NCI-H2227 (cell line): ENCODE measurements around the gene NDRG4.
"Not testable (repeated sequence)": the region's sequence is repeated elsewhere in the genome, so short reads cannot be mapped to it uniquely, and the experiment has no call there.

Experiments used
- DNase-seq: peaks from one replicate; lab custom pipeline; 2025; ENCODE audit not compliant: unreplicated experiment; lab: John Stamatoyannopoulos, UW

The NDRG4 gene

GRCh38 chr16:58464916-58465731, 34.8 kb upstream of the NDRG4 start:
- peak; percentile 34 for DNase-seq

- DNase-seq, result no peak
Measured at GRCh38 chr16:58465817-58466216, 34.1 kb upstream of the NDRG4 start.

DNA sequence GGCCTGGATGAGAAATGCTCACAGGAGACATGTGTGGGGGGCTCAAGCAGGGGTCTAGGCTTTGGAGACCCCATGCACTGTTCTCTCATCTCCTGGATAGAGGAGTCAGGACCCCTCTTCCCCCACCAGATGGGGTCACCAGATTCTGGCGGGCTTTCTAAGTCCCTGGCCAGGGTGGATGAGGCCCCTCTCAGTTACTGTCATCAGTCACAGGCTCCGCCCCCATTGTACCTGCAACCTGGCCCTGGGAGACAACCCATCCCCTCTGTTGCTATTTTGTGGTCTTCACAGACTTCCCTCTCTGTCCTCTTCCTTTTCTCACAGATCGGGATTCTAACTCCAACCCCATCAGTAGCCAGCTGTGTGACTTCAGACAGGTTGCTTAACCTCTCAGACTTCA, 33.5 kb upstream of the NDRG4 start:
- DNase-seq, result no peak

DNA sequence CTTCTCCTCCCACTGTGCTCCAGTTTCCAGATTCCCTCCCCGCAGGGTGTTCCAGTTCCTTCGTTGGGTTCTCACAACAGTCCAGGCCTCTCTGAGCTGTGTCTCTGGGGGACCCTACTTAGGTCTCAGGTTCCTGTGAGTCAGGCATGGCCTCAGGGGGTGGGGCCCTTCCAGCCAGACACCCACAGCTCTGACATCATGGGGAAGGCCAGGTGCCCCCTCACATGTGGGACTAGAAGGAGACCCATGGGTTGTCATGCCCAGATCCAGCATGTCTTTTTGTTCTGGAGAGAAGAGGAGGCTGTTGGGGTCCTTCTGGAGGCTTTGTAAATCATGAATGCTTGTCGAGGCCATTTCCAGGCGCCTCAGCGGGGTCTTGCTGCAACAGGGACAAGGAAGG, 32.0 kb upstream of the NDRG4 start:
- no peak for DNase-seq

- no peak for DNase-seq
Measured at GRCh38 chr16:58471209-58471975, 28.6 kb upstream of the NDRG4 start.

DNA sequence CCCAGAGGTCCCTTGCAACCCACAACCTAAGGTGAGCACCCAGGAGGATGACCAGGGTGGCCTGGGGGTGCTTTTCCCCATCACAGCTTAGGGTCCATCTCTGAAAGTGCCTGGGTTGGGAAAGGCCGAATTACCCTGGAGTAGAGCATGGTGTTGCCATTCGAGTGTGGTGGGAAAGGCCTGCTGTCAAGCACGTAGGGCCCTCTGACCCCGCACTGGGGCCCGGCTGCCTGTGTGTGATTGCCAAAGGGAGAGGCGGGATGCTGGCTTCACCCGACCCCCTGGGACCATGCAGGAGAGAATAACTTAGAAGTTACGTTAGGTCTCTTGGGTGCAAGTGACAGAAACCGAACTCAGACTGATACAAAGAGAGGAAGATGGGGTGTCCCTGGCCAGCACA, 27.7 kb upstream of the NDRG4 start:
- DNase-seq, result no peak

- DNase-seq, result no peak
Measured at GRCh38 chr16:58472827-58473226, 27.1 kb upstream of the NDRG4 start.

DNA sequence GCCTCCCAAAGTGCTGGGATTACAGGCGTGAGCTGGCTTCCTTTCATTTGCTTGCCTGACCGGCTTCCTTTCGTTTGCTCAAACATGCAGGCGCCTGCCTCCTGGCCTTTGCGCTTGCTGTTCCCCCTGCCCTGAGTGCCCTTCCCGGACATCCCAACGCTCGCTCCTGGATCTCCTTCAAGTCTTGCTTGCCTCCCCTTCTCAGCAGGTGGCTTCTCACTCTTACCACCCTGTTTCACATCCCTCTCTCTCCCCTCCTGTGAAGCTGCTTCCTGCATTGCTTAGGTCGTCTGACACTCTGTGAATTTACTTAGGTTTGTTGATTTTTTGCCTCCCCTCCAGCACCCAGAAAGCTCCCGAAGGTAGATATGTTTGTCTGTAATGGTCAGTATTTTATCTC, 25.6 kb upstream of the NDRG4 start:
- DNase-seq, result no peak

DNA sequence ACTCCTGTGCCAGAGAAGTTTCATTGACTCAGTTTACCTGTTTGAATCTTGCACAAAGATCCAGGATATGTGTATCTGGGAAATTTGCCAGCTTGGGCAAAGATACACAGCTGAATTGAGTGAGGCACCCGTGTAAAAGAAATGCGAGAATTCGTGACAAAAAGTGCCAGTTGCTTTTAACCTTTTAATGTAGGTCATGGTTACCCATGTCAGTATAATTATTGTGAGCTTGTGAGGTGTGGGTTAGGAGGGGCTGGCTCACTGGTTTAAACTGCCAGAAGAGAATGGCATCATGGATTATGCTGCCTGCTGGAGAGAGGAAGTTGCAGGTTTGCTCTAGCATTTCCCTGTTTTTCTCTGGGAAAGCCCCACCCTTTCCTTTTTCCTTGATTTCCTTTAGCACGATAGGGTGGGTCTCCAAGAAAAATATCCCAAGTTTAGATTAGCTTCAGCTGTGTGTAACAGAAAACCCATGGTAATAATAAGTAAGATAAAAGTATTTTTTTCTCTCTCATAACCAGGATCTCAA, 24.8 kb upstream of the NDRG4 start:
- DNase-seq, result no peak

DNA sequence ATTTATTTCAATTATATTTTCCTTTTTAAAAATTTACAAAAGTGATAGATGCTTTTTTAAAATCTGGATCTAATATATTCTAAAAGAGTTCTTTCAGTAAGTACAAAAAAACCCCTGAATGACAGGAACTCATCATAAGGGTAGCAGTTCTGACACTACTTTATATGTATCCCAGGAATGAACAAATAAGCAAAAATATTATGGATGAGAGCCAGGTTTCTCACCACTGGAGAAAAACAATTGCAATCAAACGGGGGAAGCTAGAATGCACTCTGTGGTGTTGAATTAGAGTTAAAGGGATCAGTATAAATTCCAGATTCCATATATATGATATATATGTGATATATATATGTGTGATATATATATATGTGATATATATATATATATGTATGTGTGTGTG, 23.2 kb upstream of the NDRG4 start:
- DNase-seq, result no peak

DNA sequence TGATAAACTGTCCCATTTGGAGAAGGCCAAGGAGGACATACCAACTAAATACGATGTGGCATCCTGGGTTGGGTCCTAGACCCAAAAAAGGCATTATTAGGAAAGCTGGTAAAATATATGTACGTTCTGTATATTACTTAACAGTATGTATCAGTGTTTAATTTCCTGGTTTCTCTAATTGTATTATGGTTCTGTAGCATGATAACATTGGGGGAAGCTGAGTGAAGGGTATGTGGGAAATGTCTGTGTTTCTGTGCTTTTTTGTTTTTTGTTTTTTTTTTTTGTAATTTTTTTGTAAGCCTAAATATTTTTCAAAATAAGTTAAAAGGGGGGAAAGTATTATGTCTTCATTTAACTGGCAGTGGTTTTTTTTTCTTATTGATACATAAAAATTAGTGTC, 21.5 kb upstream of the NDRG4 start:
- DNase-seq, result no peak

DNA sequence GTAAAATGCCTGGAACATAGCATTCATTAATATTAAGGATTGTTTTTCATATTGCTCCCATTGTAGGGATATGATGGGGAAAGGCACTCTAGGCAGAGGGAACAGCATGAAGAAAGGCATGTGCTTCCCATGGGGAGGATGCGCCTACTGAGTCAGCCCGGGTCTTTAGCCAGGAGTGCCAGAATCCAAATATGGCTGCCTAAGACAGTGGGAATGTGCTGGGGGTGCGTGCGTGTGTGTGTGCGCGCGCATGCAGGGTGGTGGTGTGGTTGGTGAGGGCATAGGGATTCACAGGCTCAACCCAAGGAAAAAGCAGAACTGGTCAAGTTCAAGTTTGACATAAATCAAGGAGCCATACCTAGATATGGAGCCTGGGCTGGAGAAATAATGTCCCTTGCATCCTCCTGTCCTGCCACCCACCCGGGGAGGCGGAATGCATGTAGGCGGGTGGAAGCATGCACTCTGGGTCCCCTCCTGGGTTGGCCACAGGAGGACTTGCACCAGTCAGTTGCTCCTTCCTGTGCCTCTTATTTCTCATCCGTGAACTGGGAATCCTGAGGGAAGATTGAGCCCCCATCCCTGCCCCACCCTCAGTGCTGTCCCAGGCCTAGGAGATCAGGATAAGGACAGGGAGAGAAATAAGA, 18.6 kb upstream of the NDRG4 start:
- no peak for DNase-seq

- DNase-seq, result no peak
Measured at GRCh38 chr16:58481931-58482330, 18.0 kb upstream of the NDRG4 start.

GRCh38 chr16:58485184-58485887, 14.6 kb upstream of the NDRG4 start:
- no peak for DNase-seq

GRCh38 chr16:58487566-58488351, 12.2 kb upstream of the NDRG4 start:
- DNase-seq, result peak; percentile 90

DNA sequence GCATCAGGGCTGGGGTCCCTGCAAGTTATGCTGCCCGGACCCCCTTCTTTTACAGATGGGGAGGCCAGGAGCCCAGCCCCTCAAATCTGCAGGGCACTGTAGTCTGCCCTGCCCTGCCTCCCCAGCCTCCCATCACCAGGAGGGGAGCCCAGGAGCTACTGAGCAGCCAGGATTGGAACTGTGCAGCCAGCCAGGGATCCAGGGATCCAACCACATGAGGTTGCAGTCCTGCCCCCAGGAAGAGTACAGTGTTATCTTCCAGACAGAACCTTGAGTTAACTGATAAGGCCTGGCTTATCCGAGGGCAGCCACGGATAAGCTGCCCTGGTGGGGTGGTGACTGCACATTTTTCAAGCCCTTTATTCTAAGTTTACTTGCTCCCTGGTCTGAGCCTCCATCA, 11.4 kb upstream of the NDRG4 start:
- no peak for DNase-seq

DNA sequence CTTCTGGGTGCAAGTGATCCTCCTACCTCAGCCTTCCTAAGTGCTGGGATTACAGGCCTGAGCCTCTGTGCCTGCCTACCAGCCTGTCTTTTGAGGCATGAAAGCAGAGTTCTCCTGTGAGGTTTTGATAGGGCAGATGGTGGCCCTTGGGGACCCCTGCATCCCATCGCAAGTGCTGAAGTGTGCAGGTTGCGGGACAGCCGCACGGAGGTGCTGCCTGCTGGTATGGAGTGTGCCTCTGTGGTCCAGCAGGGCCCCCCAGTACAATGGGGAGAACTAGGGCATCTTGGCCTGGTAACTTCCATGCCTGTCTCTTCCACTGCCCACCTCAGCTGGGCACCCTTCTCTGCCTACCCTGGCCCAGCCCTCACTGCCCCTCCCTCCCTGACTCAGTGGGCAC, 9.9 kb upstream of the NDRG4 start:
- no peak for DNase-seq

DNA sequence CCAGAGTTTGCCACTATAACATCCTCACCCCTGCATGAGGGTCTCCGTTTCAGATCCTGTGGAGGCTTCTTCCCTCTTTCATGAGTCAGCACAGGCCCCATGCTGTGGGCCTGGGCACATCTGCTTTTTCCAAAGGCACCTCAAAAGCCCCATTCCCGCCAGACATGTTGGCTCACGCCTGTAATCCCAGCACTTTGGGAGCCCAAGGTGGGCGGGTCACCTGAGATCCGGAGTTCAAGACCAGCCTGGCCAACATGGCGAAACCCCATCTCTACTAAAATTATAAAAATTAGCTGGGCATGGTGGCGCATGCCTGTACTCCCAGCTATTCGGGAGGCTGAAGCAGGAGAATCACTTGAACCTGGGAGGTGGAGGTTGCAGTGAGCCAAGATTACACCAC, 9.4 kb upstream of the NDRG4 start:
- not testable (repeated sequence) for DNase-seq

DNA sequence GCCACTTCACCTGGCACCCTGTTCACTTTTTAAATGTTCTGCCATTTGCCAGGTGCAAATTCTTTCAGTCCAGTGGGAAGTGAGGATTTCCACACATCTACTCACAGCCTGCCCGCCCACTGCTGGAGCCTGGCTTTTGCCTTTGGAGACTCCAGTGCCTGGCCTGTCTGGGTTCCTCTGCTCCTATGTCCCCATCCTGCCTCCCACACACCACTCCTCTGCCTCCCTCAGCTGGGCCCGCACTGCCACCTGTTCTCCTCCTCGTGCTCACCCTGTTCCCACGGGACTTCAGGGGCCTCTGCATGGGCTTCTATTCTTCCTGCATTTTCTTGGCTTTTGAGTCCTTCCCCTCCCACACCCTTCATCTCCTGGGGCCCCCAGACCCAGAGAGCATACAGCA, 7.9 kb upstream of the NDRG4 start:
- DNase-seq, result peak; percentile 33

- peak; percentile 72 for DNase-seq
Measured at GRCh38 chr16:58492735-58493134, 7.2 kb upstream of the NDRG4 start.
